ENCODE measurements around the gene ZFAND2A. TPM values are rescaled to one million over a fixed set of nuclear protein-coding genes. Genes with fewer than 3 reads are reported as not detected.

Gene ZFAND2A
- total and polyA plus RNA-seq, 2 of the 8 experiments (the other 6 are each of a cell fraction or from before 2014, with no cell fraction given), result 16.6 to 20.3 TPM

GRCh38 chr7:1159891-1160669 is at the start of gene ZFAND2A (continued):
- TF ChIP-seq MAX (IDR thresholded peaks at IDR 0.05), result no peak
- TF ChIP-seq CBX8 (IDR thresholded peaks at IDR 0.05; ENCODE audit: borderline replicate concordance, low read depth, low read length), result no peak
- TF ChIP-seq SP1 (IDR thresholded peaks at IDR 0.05; ENCODE audit: low read depth, low read length), result peak; percentile 83
- TF ChIP-seq HDAC2 (IDR thresholded peaks at IDR 0.05; ENCODE audit: borderline replicate concordance in 1 of 2, low read depth in 2 of 2, low read length in 2 of 2), result no peak; a peak in 1 of 4 replicates
- TF ChIP-seq POLR2A (IDR thresholded peaks at IDR 0.05; ENCODE audit: control extremely low read depth in 1 of 2, low read depth in 2 of 2, low read length in 2 of 2), result peak; percentile 56 to 94
- no peak for TF ChIP-seq CEBPB (IDR thresholded peaks at IDR 0.05; ENCODE audit: low read depth, low read length)
- TF ChIP-seq PHF8 (conservative IDR thresholded peaks at IDR 0.05; ENCODE audit: low read depth, low read length), result peak; percentile 85
- no peak for TF ChIP-seq EGR1 (IDR thresholded peaks at IDR 0.05; ENCODE audit: borderline replicate concordance, low read depth, low read length)
- TF ChIP-seq CTBP2 (IDR thresholded peaks at IDR 0.05; ENCODE audit: borderline replicate concordance, insufficient read depth, insufficient read length, low read length), result no peak
- TF ChIP-seq SP4 (IDR thresholded peaks at IDR 0.05; ENCODE audit: low read length), result peak; percentile 59; the same call in 1 of the 2 replicates
- 0 out of 2 replicates have a peak, but pooled peaks have one; percentile 11 for TF ChIP-seq USF2 (IDR thresholded peaks at IDR 0.05; ENCODE audit: low read length)
- TF ChIP-seq BRCA1 (IDR thresholded peaks at IDR 0.05; ENCODE audit: low read depth, low read length), result no peak
- peak; percentile 100 for TF ChIP-seq KDM4A (IDR thresholded peaks at IDR 0.05; ENCODE audit: low read depth, low read length, severe bottlenecking)
- no peak for TF ChIP-seq TCF12 (IDR thresholded peaks at IDR 0.05; ENCODE audit: low read depth, low read length)
- no peak for TF ChIP-seq SIRT6 (IDR thresholded peaks at IDR 0.05; ENCODE audit: low read length)
